CD4-positive, alpha-beta T cell (primary cell): ENCODE measurements around the gene CHD3. TPM values are rescaled to one million over a fixed set of nuclear protein-coding genes. Genes with fewer than 3 reads are reported as not detected.

Experiments used
- ATAC-seq: fragments of 200-7000 bp; cut with Tn5 transposase; one replicate; pipeline ENCODE4 v1.10.0; 2022; ENCODE audit warnings: mild to moderate bottlenecking; ENCODE audit not compliant: poor library complexity
- CTCF ChIA-PET: fragments of 350-600 bp; sonication (Branson Sonifier 250); formaldehyde crosslinking; loops from one replicate; lab custom pipeline; 2021; ENCODE audit warnings: antibody characterized with exemption, inconsistent platforms; lab: Charles Lee
- POLR2A ChIA-PET: fragments of 350-600 bp; sonication (Branson Sonifier 250); formaldehyde crosslinking; loops from one replicate; lab custom pipeline; 2021; ENCODE audit warnings: antibody characterized with exemption, inconsistent platforms; lab: Charles Lee
- DNase-seq, 14 experiments: peaks; one replicate each; pipeline ENCODE4 v3.0.0-alpha.2; 2013 to 2020; ENCODE audit warnings: mixed read lengths in 2 of 14
- H3K27ac ChIP-seq, 2 donors: one replicate each; pipeline versions ENCODE4 v1.5.1 to v1.7.0; 2013; ENCODE audit warnings: low read length in 2 of 2, low read depth in 1 of 2, mild to moderate bottlenecking in 1 of 2
- H3K27me3 ChIP-seq, 2 experiments: 1 replicate in 1 of 2; 2 replicates in 1 of 2; pipeline versions ENCODE4 v1.6.1 to v1.7.0; 2013; ENCODE audit warnings: low read length in 2 of 2, control low read depth in 1 of 2, mild to moderate bottlenecking in 1 of 2, moderate library complexity in 1 of 2; ENCODE audit not compliant: insufficient read depth in 2 of 2, control insufficient read depth in 1 of 2
- H3K36me3 ChIP-seq: one replicate; pipeline ENCODE4 v1.6.1; 2013; ENCODE audit warnings: low read length, control low read depth; ENCODE audit not compliant: insufficient read depth
- H3K4me1 ChIP-seq: one replicate; pipeline ENCODE4 v1.6.1; 2013; ENCODE audit warnings: low read length, control low read depth; ENCODE audit not compliant: insufficient read depth
- H3K4me3 ChIP-seq: one replicate; pipeline ENCODE4 v1.5.1; 2013; ENCODE audit warnings: mild to moderate bottlenecking, low read length, moderate library complexity
- H3K9me3 ChIP-seq, 2 experiments: 1 replicate in 1 of 2; 2 replicates in 1 of 2; pipeline versions ENCODE4 v1.6.1 to v1.7.0; 2013; ENCODE audit warnings: low read length in 2 of 2, mild to moderate bottlenecking in 2 of 2, control low read depth in 1 of 2, moderate library complexity in 1 of 2; ENCODE audit not compliant: control insufficient read depth in 1 of 2, insufficient read depth in 1 of 2
- H3K27ac Mint-ChIP-seq: one replicate; pipeline ENCODE4 v1.8.0; 2020; ENCODE audit warnings: mixed read lengths
- H3K27me3 Mint-ChIP-seq: one replicate; pipeline ENCODE4 v1.8.0; 2021; ENCODE audit warnings: mixed read lengths
- H3K36me3 Mint-ChIP-seq: one replicate; pipeline ENCODE4 v1.8.0; 2021; ENCODE audit warnings: low read depth, mixed read lengths
- H3K4me1 Mint-ChIP-seq: one replicate; pipeline ENCODE4 v1.8.0; 2021; ENCODE audit warnings: low read depth, mixed read lengths
- H3K4me3 Mint-ChIP-seq: one replicate; pipeline ENCODE4 v1.8.0; 2020; ENCODE audit warnings: mild to moderate bottlenecking, mixed read lengths
- H3K9me3 Mint-ChIP-seq: one replicate; pipeline ENCODE4 v1.8.0; 2020; ENCODE audit warnings: mixed read lengths
- intact Hi-C, 2 experiments: fragments of 100-400 bp; cut with DNase I in 1 of 2; cut with micrococcal nuclease in 1 of 2; formaldehyde crosslinking; loops; one replicate each; pipeline versions ENCODE4 v1.15.1 to v1.9.0; 2023 to 2025; cut with DNase I, micrococcal nuclease
- total RNA-seq, 174 experiments: library from RNA in 2 of 174; stranded (reverse) in 2 of 174; gene quantifications; one replicate each; pipeline ENCODE4 v1.2.3 and lab custom pipeline; 2021 to 2026
- TF ChIP-seq, protein P1 (sequence below): fragments of 200-600 bp; IDR thresholded peaks from one replicate; pipeline ENCODE4 v1.8.0; 2022; ENCODE audit warnings: antibody characterized with exemption, mild to moderate bottlenecking

The CHD3 gene
- total RNA-seq, 2 experiments from 2014 or later, result 263 to 297 TPM

DNA sequence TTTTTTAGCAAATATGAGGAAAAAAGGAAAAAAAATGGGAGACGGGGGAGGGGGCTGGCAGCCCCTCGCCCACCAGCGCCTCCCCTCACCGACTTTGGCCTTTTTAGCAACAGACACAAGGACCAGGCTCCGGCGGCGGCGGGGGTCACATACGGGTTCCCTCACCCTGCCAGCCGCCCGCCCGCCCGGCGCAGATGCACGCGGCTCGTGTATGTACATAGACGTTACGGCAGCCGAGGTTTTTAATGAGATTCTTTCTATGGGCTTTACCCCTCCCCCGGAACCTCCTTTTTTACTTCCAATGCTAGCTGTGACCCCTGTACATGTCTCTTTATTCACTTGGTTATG is 34.9 kb upstream of the CHD3 start:
- H3K27me3 Mint-ChIP-seq, result no peaks in the 10 kb centered on the region
- Histone ChIP-seq H3K36me3 (peaks cover 34% of the 10 kb centered on the region), H3K27ac (no peak overlapping the region), H3K9me3 (no peaks in the 10 kb centered on the region), H3K4me3 (no peak overlapping the region), H3K27me3 (no peaks in the 10 kb centered on the region), H3K4me1 (peaks cover 53% of the 10 kb centered on the region)
- TF ChIP-seq, protein P1, sequence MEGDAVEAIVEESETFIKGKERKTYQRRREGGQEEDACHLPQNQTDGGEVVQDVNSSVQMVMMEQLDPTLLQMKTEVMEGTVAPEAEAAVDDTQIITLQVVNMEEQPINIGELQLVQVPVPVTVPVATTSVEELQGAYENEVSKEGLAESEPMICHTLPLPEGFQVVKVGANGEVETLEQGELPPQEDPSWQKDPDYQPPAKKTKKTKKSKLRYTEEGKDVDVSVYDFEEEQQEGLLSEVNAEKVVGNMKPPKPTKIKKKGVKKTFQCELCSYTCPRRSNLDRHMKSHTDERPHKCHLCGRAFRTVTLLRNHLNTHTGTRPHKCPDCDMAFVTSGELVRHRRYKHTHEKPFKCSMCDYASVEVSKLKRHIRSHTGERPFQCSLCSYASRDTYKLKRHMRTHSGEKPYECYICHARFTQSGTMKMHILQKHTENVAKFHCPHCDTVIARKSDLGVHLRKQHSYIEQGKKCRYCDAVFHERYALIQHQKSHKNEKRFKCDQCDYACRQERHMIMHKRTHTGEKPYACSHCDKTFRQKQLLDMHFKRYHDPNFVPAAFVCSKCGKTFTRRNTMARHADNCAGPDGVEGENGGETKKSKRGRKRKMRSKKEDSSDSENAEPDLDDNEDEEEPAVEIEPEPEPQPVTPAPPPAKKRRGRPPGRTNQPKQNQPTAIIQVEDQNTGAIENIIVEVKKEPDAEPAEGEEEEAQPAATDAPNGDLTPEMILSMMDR, result no peak
- ChIA-PET POLR2A (interaction anchor here (0.6 to 4.7 kb wide), 3 partner anchors 18 to 48 kb away, joined by 3 to 33 read pairs (median 3); no protein-coding TSS in a partner anchor), CTCF (no interaction called here)
- intact Hi-C loops, result loop anchor here in 1 of 2 experiments (10.0 kb wide), 2 partner anchors 529 to 819 kb away; partner anchors contain the start of genes NEURL4 and SLC16A13
- DNase-seq (peak in 2 of 14 experiments; percentile 23 to 51), ATAC-seq (no peak)
- H3K36me3 Mint-ChIP-seq, result peaks cover 53% of the 10 kb centered on the region
- H3K4me3 Mint-ChIP-seq, result peak overlapping the region; percentile 23
- H3K27ac Mint-ChIP-seq, result peak overlapping the region; percentile 58
- peaks cover 14% of the 10 kb centered on the region for H3K4me1 Mint-ChIP-seq
- H3K9me3 Mint-ChIP-seq, result no peaks in the 10 kb centered on the region

DNA sequence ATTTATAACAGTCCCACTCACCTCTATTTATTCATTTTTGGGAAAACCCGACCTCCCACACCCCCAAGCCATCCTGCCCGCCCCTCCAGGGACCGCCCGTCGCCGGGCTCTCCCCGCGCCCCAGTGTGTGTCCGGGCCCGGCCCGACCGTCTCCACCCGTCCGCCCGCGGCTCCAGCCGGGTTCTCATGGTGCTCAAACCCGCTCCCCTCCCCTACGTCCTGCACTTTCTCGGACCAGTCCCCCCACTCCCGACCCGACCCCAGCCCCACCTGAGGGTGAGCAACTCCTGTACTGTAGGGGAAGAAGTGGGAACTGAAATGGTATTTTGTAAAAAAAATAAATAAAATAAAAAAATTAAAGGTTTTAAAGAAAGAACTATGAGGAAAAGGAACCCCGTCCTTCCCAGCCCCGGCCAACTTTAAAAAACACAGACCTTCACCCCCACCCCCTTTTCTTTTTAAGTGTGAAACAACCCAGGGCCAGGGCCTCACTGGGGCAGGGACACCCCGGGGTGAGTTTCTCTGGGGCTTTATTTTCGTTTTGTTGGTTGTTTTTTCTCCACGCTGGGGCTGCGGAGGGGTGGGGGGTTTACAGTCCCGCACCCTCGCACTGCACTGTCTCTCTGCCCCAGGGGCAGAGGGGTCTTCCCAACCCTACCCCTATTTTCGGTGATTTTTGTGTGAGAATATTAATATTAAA is 34.4 kb upstream of the CHD3 start:
- ChIA-PET CTCF (no interaction called here), POLR2A (no interaction called here)
- H3K36me3 ChIP-seq, result peaks cover 30% of the 10 kb centered on the region
- TF ChIP-seq, protein P1, result no peak
- peak overlapping the region; percentile 23 for H3K4me3 Mint-ChIP-seq
- peaks cover 48% of the 10 kb centered on the region for H3K36me3 Mint-ChIP-seq
- no peaks in the 10 kb centered on the region for H3K9me3 ChIP-seq
- H3K4me1 Mint-ChIP-seq, result peaks cover 14% of the 10 kb centered on the region
- peaks cover 56% of the 10 kb centered on the region for H3K4me1 ChIP-seq
- intact Hi-C loops, result loop anchor here in 1 of 2 experiments (10.0 kb wide), 2 partner anchors 529 to 819 kb away; partner anchors contain the start of genes NEURL4 and SLC16A13
- ATAC-seq (no peak), DNase-seq (peak in 2 of 14 experiments; percentile 19 to 53)
- no peaks in the 10 kb centered on the region for H3K27me3 ChIP-seq
- no peaks in the 10 kb centered on the region for H3K27me3 Mint-ChIP-seq
- no peaks in the 10 kb centered on the region for H3K9me3 Mint-ChIP-seq
- H3K4me3 ChIP-seq, result no peak overlapping the region
- peak overlapping the region; percentile 58 for H3K27ac Mint-ChIP-seq
- no peak overlapping the region for H3K27ac ChIP-seq

DNA sequence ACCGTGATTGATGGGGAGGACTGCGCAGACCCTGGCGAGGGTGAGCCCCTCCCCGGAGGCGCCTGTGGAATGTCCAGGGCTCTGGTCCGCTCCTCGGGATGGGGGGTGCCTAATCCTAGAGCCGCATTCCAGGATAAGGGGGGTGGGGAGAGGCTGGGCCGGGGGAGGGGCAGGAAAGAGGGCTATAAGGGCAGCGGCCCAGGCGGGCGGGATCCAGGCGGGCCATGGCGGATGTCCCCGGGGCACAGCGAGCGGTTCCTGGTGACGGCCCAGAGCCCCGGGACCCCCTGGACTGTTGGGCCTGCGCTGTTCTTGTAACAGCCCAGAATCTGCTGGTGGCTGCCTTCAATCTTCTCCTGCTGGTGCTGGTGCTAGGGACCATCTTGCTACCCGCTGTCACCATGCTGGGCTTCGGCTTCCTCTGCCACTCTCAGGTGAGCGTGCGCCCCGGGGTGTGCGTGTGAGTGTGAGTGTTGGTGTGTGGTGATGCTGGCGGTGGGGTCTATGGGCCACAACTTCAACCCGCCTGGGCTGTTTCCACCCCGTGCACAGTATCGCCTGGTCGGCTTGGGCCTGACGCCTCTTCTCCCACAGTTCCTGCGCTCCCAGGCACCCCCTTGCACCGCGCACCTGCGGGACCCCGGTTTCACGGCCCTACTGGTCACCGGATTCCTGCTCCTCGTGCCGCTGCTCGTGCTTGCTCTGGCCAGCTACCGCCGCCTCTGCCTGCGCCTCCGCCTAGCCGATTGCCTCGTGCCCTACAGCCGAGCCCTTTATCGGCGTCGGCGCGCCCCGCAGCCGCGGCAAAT is 33.5 kb upstream of the CHD3 start, which contains the start of gene TMEM88:
Gene TMEM88 (plus strand): TSS at position 216 of the 809 bp plus-strand sequence. CDS start 9 bp downstream, at position 225.
- DNase-seq (peak in 3 of 14 experiments; percentile 17 to 61 (median 28)), ATAC-seq (no peak)
- Mint-ChIP-seq H3K36me3 (peaks cover 40% of the 10 kb centered on the region), H3K4me3 (peak within 1 kb of the TSS; percentile 23), H3K4me1 (peaks cover 14% of the 10 kb centered on the region), H3K27me3 (no peaks in the 10 kb centered on the region), H3K27ac (peak within 1 kb of the TSS; percentile 58), H3K9me3 (no peaks in the 10 kb centered on the region)
- Histone ChIP-seq H3K27ac (no peak within 1 kb of the TSS), H3K4me1 (peaks cover 56% of the 10 kb centered on the region), H3K4me3 (no peak within 1 kb of the TSS), H3K9me3 (no peaks in the 10 kb centered on the region), H3K27me3 (no peaks in the 10 kb centered on the region), H3K36me3 (peaks cover 23% of the 10 kb centered on the region)
- CTCF ChIA-PET, result no interaction called here
- TF ChIP-seq, protein P1, result no peak
- intact Hi-C loops, result loop anchor here in 1 of 2 experiments (10.0 kb wide), 2 partner anchors 530 to 820 kb away; partner anchors contain the start of genes NEURL4 and SLC16A13
- POLR2A ChIA-PET, result interaction anchor here (0.6 to 2.6 kb wide), 2 partner anchors 14 to 276 kb away, joined by 6 to 79 read pairs; partner anchors contain the start of gene CD68
